ENCODE data around the gene LELP1. TPM values are rescaled to one million over a fixed set of nuclear protein-coding genes. Genes with fewer than 3 reads are reported as not detected.

The LELP1 gene
- total RNA-seq, 1 experiment from 2014 or later, result not detected

DNA sequence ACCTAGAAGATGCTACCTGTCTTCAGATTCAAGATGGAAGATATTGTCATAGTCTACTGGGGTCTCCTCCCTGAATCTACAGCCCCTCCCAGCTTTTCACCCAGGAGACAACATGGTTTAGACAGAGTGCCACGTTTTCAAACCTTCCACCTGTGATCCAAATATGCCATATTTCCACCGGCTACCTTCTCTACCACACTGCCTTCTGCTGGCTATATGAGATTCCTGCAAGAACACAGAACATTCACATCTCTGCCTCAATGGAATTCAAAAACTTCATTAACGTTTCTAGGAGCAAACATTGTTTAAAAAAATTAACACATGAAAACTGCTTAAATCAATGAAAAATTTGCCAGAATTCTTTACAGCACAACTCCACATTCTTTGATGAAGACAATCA is 12.9 kb upstream of the LELP1 start:
- H3K4me3 ChIP-seq (ENCODE audit: low read depth, low read length), result no peak overlapping the region
- no peaks in the 10 kb centered on the region for H3K4me1 Mint-ChIP-seq (ENCODE audit: low read depth, unreplicated experiment)
- peaks cover 17% of the 10 kb centered on the region for H3K27me3 Mint-ChIP-seq (ENCODE audit: insufficient read depth, unreplicated experiment)
- H3K36me3 ChIP-seq (ENCODE audit: control insufficient read depth, insufficient read depth, low read length), result no peaks in the 10 kb centered on the region
- no peak overlapping the region for H3K27ac Mint-ChIP-seq (ENCODE audit: unreplicated experiment)
- ChIA-PET CTCF (no interaction called here), POLR2A (no interaction called here)
- H3K9me3 ChIP-seq, result no peaks in the 10 kb centered on the region
- intact Hi-C loops (cut with micrococcal nuclease; ENCODE audit: unreplicated experiment), result loop anchor here (2.0 to 10.0 kb wide), 2 partner anchors 96 to 536 kb away; partner anchors contain the start of gene SPRR2E
- TF ChIP-seq, protein P1, sequence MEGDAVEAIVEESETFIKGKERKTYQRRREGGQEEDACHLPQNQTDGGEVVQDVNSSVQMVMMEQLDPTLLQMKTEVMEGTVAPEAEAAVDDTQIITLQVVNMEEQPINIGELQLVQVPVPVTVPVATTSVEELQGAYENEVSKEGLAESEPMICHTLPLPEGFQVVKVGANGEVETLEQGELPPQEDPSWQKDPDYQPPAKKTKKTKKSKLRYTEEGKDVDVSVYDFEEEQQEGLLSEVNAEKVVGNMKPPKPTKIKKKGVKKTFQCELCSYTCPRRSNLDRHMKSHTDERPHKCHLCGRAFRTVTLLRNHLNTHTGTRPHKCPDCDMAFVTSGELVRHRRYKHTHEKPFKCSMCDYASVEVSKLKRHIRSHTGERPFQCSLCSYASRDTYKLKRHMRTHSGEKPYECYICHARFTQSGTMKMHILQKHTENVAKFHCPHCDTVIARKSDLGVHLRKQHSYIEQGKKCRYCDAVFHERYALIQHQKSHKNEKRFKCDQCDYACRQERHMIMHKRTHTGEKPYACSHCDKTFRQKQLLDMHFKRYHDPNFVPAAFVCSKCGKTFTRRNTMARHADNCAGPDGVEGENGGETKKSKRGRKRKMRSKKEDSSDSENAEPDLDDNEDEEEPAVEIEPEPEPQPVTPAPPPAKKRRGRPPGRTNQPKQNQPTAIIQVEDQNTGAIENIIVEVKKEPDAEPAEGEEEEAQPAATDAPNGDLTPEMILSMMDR (IDR thresholded peaks at IDR 0.05; ENCODE audit: insufficient read depth in 1 of 2, low read depth in 1 of 2, low read length in 1 of 2, severe bottlenecking in 1 of 2, unreplicated experiment in 1 of 2), result peak; percentile 30 to 45
- no peaks in the 10 kb centered on the region for H3K4me1 ChIP-seq
- H3K4me3 Mint-ChIP-seq (ENCODE audit: unreplicated experiment), result no peak overlapping the region
- no peak for DNase-seq
- no peaks in the 10 kb centered on the region for H3K36me3 Mint-ChIP-seq (ENCODE audit: insufficient read depth, unreplicated experiment)
- no TSS peak for BruUV-seq (replicated peaks)
- H3K27me3 ChIP-seq (replicated peaks; ENCODE audit: control insufficient read depth, insufficient read depth, low read length), result no peaks in the 10 kb centered on the region; the same call in 1 of the 2 replicates
- H3K9me3 Mint-ChIP-seq (ENCODE audit: unreplicated experiment), result peaks cover 11% of the 10 kb centered on the region

DNA sequence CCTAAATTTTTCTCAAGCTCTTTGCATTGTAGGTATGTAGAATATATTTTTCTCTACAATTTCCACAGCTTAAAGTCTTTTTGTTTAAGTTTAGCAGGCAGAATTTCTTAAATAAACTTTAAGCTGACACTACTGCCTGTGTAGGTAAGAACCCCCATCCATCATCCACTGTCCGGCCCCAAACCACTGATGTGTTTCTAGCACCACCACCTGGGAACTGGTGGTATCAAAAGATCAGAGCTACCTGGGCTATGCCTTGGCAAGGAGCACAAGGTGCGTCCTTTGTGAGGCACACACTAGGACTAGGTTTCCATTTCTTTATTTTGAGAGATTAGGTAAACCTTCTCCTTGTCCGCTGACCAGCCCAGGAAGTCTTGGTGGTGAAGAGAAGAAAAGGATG is 10.5 kb upstream of the LELP1 start:
- BruUV-seq (replicated peaks), result no TSS peak
- no peaks in the 10 kb centered on the region for H3K4me1 Mint-ChIP-seq (ENCODE audit: low read depth, unreplicated experiment)

DNA sequence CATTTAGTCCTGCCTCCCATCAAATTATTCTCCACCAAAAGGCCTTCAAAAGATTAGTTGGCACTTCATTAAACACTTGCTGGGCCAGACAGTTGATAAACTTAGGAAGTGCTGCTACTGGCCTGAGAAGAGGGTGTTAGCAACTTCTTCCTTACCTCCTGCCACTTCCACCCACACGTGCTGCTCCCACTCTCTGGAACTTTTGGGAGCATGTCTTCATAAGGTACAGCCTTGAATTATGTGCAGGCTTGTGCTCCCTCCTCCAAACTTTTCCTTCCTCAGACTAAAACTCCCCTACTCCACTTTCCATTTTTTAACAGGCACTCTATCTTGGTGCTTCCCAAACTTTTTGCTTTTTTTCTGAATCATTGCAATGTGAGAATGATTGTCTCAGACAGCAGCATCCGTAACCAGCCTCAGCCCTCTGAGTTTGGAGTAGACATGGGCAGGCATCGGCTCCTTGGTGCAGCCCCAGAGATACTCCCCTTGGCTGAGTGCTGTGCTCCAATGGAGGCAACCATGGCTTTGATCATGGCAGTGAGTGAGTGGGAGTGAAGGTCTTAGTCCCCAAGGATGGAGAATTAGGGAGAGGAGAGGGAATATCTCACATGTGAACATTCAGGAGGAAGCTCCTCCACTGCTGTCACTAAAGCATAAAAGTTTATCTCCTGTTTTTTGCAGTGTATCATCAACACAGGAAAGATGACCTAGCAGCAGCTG is 8.7 kb upstream of the LELP1 start:
- POLR2A ChIA-PET, result no interaction called here
- no peaks in the 10 kb centered on the region for H3K36me3 Mint-ChIP-seq (ENCODE audit: insufficient read depth, unreplicated experiment)
- H3K4me1 Mint-ChIP-seq (ENCODE audit: low read depth, unreplicated experiment), result no peaks in the 10 kb centered on the region

More for the DNA sequence above, 10.5 kb upstream of the LELP1 start:
- no peaks in the 10 kb centered on the region; the same call in 1 of the 2 replicates for H3K27me3 ChIP-seq (replicated peaks; ENCODE audit: control insufficient read depth, insufficient read depth, low read length)
- H3K36me3 ChIP-seq (ENCODE audit: control insufficient read depth, insufficient read depth, low read length), result no peaks in the 10 kb centered on the region
- DNase-seq, result peak; percentile 46 to 57
- no peaks in the 10 kb centered on the region for H3K4me1 ChIP-seq
- no peak overlapping the region for H3K4me3 ChIP-seq (ENCODE audit: low read depth, low read length)
- no peaks in the 10 kb centered on the region for H3K9me3 ChIP-seq
- ChIA-PET POLR2A (no interaction called here), CTCF (interaction anchor here (0.8 to 2.4 kb wide), 9 partner anchors 105 to 539 kb away, joined by 3 to 27 read pairs (median 3); partner anchors contain the start of gene SMCP)
- H3K36me3 Mint-ChIP-seq (ENCODE audit: insufficient read depth, unreplicated experiment), result no peaks in the 10 kb centered on the region
- intact Hi-C loops (cut with micrococcal nuclease; ENCODE audit: unreplicated experiment), result loop anchor here (1.0 to 10.0 kb wide), 4 partner anchors 31 to 321 kb away; partner anchors contain the start of gene SPRR2E
- no peaks in the 10 kb centered on the region for H3K9me3 Mint-ChIP-seq (ENCODE audit: unreplicated experiment)
- TF ChIP-seq, protein P1 (IDR thresholded peaks at IDR 0.05; ENCODE audit: insufficient read depth in 1 of 2, low read depth in 1 of 2, low read length in 1 of 2, severe bottlenecking in 1 of 2, unreplicated experiment in 1 of 2), result peak in 1 of 2 experiments; percentile 65
- no peak overlapping the region for H3K27ac Mint-ChIP-seq (ENCODE audit: unreplicated experiment)
- H3K4me3 Mint-ChIP-seq (ENCODE audit: unreplicated experiment), result no peak overlapping the region
- H3K27me3 Mint-ChIP-seq (ENCODE audit: insufficient read depth, unreplicated experiment), result peaks cover 23% of the 10 kb centered on the region

More for the DNA sequence above, 8.7 kb upstream of the LELP1 start:
- intact Hi-C loops (cut with micrococcal nuclease; ENCODE audit: unreplicated experiment), result loop anchor here (10.0 kb wide), 1 partner anchor 100 kb away; the partner anchor contains the start of gene SPRR2E
- Histone ChIP-seq H3K4me3 (ENCODE audit: low read depth, low read length) (no peak overlapping the region), H3K4me1 (no peaks in the 10 kb centered on the region), H3K36me3 (ENCODE audit: control insufficient read depth, insufficient read depth, low read length) (no peaks in the 10 kb centered on the region), H3K27me3 (replicated peaks; ENCODE audit: control insufficient read depth, insufficient read depth, low read length) (no peaks in the 10 kb centered on the region), H3K9me3 (no peaks in the 10 kb centered on the region)
- Mint-ChIP-seq H3K9me3 (ENCODE audit: unreplicated experiment) (no peaks in the 10 kb centered on the region), H3K27ac (ENCODE audit: unreplicated experiment) (no peak overlapping the region), H3K4me3 (ENCODE audit: unreplicated experiment) (no peak overlapping the region), H3K27me3 (ENCODE audit: insufficient read depth, unreplicated experiment) (peaks cover 31% of the 10 kb centered on the region)
- TF ChIP-seq, protein P1 (IDR thresholded peaks at IDR 0.05; ENCODE audit: insufficient read depth in 1 of 2, low read depth in 1 of 2, low read length in 1 of 2, severe bottlenecking in 1 of 2, unreplicated experiment in 1 of 2), result no peak
- CTCF ChIA-PET, result no interaction called here
- BruUV-seq (replicated peaks), result no TSS peak
- DNase-seq, result no peak

Data from Caco-2 (cell line).